Ovary (tissue), 3 donors: Measurements from ENCODE around the gene CCDC188.

Source experiments
- CTCF ChIP-seq, 3 donors: fragments of 450-650 bp in 2 of 3; fragments of 200-600 bp in 1 of 3; IDR thresholded peaks; one replicate each; pipeline versions ENCODE4 v1.5.1 to v1.8.0; 2016 to 2022; ENCODE audit warnings: antibody characterized with exemption in 3 of 3, mild to moderate bottlenecking in 1 of 3
- EP300 ChIP-seq: sonication (generic); formaldehyde crosslinking; IDR thresholded peaks from one replicate; pipeline ENCODE4 v1.6.1; 2017; ENCODE audit warnings: antibody characterized with exemption
- POLR2A ChIP-seq: fragments of 450-650 bp; IDR thresholded peaks from one replicate; pipeline ENCODE4 v1.6.1; 2017; ENCODE audit warnings: antibody characterized with exemption, mild to moderate bottlenecking, moderate library complexity
- donor health status: DM: no; HTN: no; CAD: no.

- no peak for TF ChIP-seq POLR2A
- no peak for TF ChIP-seq CTCF (IDR thresholded peaks at IDR 0.05)
- no peak for TF ChIP-seq EP300
Measured at GRCh38 chr22:20159076-20159475, 8.2 kb upstream of the CCDC188 start.
